Kidney (tissue), 14 donors: ENCODE results near the gene HCCS. TPM values are rescaled to one million over a fixed set of nuclear protein-coding genes. Genes with fewer than 3 reads are reported as not detected.

Experiments
- DNase-seq, 5 donors: peaks; one replicate each; pipeline ENCODE4 v3.0.0-alpha.2; 2013 to 2020
- FAIRE-seq: peaks from 2 replicates; lab custom pipeline; 2012; peaks lifted over from hg19 to GRCh38; lab: Jason Lieb, UNC
- H3K27ac ChIP-seq, 2 donors: one replicate each; pipeline ENCODE4 v1.7.0; 2013; ENCODE audit warnings: low read depth in 2 of 2, low read length in 2 of 2, inconsistent platforms in 1 of 2
- H3K27me3 ChIP-seq: one replicate; pipeline ENCODE4 v1.7.1; 2013; ENCODE audit warnings: low read length, inconsistent platforms; ENCODE audit not compliant: control insufficient read depth, insufficient read depth
- H3K36me3 ChIP-seq, 3 donors: one replicate each; pipeline versions ENCODE4 v1.7.0 to v1.7.1; 2013; ENCODE audit warnings: low read length in 3 of 3, control low read depth in 1 of 3, inconsistent platforms in 1 of 3; ENCODE audit not compliant: insufficient read depth in 3 of 3, control insufficient read depth in 2 of 3
- H3K4me1 ChIP-seq, 3 donors: one replicate each; pipeline versions ENCODE4 v1.7.0 to v1.7.1; 2013; ENCODE audit warnings: low read length in 3 of 3, inconsistent platforms in 1 of 3, low read depth in 1 of 3; ENCODE audit not compliant: control insufficient read depth in 2 of 3, insufficient read depth in 2 of 3
- H3K4me3 ChIP-seq, 3 donors: one replicate each; pipeline versions ENCODE4 v1.7.0 to v1.8.1; 2013; ENCODE audit warnings: low read length in 3 of 3, control low read depth in 1 of 3, inconsistent platforms in 1 of 3
- H3K9ac ChIP-seq, 3 donors: one replicate each; pipeline versions ENCODE4 v1.7.0 to v1.7.1; 2013; ENCODE audit warnings: low read length in 3 of 3, control low read depth in 1 of 3, inconsistent platforms in 1 of 3
- H3K9me3 ChIP-seq, 3 donors: one replicate each; pipeline versions ENCODE4 v1.7.0 to v1.7.1; 2013; ENCODE audit warnings: low read length in 3 of 3, control low read depth in 1 of 3, inconsistent platforms in 1 of 3; ENCODE audit not compliant: control insufficient read depth in 2 of 3, insufficient read depth in 1 of 3
- intact Hi-C: fragments of 100-400 bp; cut with DNase I; formaldehyde crosslinking; loops from one replicate; pipeline ENCODE4 v1.11.1; 2022
- polyA plus RNA-seq: library from polyadenylated mRNA; stranded (reverse); fragments of 350-450 nt; fragmentation: Illumina TruSeq; extraction: RNeasy Lipid Tissue Mini Kit (QIAGEN cat#74804); gene quantifications from one replicate; pipeline ENCODE4 v1.2.3, GENCODE V29; 2014; ENCODE audit warnings: low read depth, low replicate concordance; ENCODE audit not compliant: insufficient read depth
- total RNA-seq: library from RNA; stranded (reverse); fragmentation: NEBNext Ultra II Directional; extraction: Animal tissue kit (Norgen Biotek cat#: 25700); gene quantifications from one replicate; pipeline ENCODE4 v1.2.1, GENCODE V29; 2021
- TF ChIP-seq, protein P1 (sequence below): IDR thresholded peaks from 3 replicates; pipeline ENCODE4 v1.5.1; 2012; ENCODE audit warnings: mild to moderate bottlenecking, moderate library complexity, borderline replicate concordance; ENCODE audit not compliant: insufficient read depth; ENCODE audit errors: extremely low read depth
- donor health status: control.
- donor health status: control.
- donor health status: control.
- donor health status: control.
- donor health status: control.
- donor health status: DM: yes; HTN: yes; CAD: no.
- donor health status: Normal renal cell carcinoma (clear cell type).

The HCCS gene
- total and polyA plus RNA-seq, 2 donors from 2014 or later = 23.4 to 26.4 TPM

DNA sequence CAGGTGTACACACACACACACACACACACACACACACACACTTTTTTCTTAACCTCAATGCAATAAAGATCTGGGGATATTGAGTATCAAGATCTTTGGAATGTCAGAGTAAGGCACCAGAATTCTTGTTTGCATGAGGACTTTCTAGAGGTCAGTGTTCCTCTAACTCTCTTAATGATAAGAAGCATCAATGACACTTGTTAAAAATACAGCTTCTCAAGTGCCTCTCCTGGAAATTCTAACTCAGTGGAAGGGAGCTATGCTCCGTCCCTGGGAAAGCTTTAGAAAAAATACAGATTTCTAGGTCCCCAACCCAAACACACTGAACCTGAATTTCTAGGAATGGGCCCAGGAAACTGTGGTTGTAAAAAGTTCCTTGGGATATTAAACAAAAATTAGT is 25.8 kb upstream of the HCCS start:
- H3K9ac ChIP-seq = no peak overlapping the region
- no peak overlapping the region for H3K4me3 ChIP-seq
- no peaks in the 10 kb centered on the region for H3K4me1 ChIP-seq
- H3K27ac ChIP-seq = no peak overlapping the region
- H3K36me3 ChIP-seq = no peaks in the 10 kb centered on the region
- DNase-seq = no peak
- FAIRE-seq = no peak
- TF ChIP-seq, protein P1, sequence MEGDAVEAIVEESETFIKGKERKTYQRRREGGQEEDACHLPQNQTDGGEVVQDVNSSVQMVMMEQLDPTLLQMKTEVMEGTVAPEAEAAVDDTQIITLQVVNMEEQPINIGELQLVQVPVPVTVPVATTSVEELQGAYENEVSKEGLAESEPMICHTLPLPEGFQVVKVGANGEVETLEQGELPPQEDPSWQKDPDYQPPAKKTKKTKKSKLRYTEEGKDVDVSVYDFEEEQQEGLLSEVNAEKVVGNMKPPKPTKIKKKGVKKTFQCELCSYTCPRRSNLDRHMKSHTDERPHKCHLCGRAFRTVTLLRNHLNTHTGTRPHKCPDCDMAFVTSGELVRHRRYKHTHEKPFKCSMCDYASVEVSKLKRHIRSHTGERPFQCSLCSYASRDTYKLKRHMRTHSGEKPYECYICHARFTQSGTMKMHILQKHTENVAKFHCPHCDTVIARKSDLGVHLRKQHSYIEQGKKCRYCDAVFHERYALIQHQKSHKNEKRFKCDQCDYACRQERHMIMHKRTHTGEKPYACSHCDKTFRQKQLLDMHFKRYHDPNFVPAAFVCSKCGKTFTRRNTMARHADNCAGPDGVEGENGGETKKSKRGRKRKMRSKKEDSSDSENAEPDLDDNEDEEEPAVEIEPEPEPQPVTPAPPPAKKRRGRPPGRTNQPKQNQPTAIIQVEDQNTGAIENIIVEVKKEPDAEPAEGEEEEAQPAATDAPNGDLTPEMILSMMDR = no peak
- intact Hi-C loops = no loop called here
- peaks cover 0 to 1% (median 0%) of the 10 kb centered on the region in 3 donors for H3K9me3 ChIP-seq
- no peaks in the 10 kb centered on the region for H3K27me3 ChIP-seq

DNA sequence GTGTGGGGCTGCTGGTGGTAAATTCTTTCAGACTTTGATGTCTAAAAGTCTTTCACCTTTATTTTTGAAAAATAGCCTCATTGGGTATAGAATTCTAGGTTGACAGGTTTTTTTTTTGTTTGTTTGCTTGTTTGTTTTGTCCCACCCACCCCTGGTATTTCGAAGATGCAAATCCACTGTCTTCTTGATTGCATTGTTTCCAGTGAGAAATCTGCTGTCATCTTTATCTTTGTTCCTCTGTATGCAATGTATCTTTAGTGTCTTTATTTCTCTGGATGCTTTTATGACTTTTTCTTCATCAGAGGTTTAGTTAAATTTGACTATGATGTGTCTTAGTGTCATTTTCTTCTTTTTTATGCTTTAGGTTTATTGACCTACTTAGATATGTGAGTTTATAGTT is 21.3 kb upstream of the HCCS start:
- Histone ChIP-seq H3K9ac (no peak overlapping the region), H3K4me3 (no peak overlapping the region), H3K4me1 (no peaks in the 10 kb centered on the region), H3K36me3 (no peaks in the 10 kb centered on the region), H3K27ac (no peak overlapping the region), H3K27me3 (no peaks in the 10 kb centered on the region), H3K9me3 (peaks cover 0 to 5% (median 0%) of the 10 kb centered on the region in 3 donors)
- no peak for FAIRE-seq
- intact Hi-C loops = no loop called here
- TF ChIP-seq, protein P1 = no peak
- no peak for DNase-seq

DNA sequence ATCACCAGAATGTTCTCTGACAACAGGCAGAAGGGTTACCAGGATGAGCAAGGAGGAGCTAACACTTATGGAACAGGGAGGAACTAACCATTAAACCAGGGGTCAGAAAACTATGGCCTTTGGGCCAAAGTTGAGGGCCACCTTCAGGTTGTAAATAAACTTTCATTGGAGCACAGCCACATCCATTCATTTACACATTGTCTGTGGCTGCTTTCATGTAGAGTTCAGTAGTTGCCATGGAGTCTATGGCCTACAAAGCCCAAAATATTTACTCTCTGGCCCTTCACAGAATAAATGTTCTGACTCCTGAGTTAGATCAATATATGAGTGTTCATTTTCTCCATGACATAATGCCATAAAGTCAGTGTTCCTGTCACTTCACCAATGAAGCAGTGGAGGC is 13.2 kb upstream of the HCCS start:
- Histone ChIP-seq H3K9ac (no peak overlapping the region), H3K4me3 (no peak overlapping the region), H3K36me3 (no peaks in the 10 kb centered on the region), H3K27ac (no peak overlapping the region), H3K27me3 (no peaks in the 10 kb centered on the region), H3K9me3 (no peaks in the 10 kb centered on the region), H3K4me1 (no peaks in the 10 kb centered on the region)
- DNase-seq = no peak
- no peak for FAIRE-seq
- intact Hi-C loops = no loop called here
- TF ChIP-seq, protein P1 = no peak

DNA sequence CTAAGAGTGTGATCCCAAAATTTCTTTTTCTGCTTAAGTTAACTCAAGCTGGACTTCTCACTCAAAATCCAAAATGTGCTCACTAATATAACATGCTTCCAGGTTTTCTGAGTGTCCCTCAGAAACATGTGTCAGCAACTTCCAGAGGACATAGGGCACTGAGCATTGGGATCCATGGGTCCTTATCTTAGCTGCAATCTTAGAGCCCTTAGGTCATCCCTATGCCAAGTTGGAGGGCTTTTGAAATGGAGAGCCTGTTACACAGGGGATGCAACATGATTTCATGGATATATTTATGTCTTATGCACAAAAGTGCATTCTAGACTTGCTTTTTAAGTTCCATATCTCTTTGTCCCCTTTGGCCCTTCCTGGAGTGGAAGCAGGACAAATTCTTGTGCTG is 11.7 kb upstream of the HCCS start:
- intact Hi-C loops = no loop called here
- Histone ChIP-seq H3K4me3 (no peak overlapping the region), H3K27me3 (no peaks in the 10 kb centered on the region), H3K27ac (no peak overlapping the region), H3K9me3 (no peaks in the 10 kb centered on the region), H3K9ac (no peak overlapping the region), H3K4me1 (no peaks in the 10 kb centered on the region), H3K36me3 (no peaks in the 10 kb centered on the region)
- DNase-seq = no peak
- FAIRE-seq = no peak
- TF ChIP-seq, protein P1 = no peak
